HG02981 (cell line): ENCODE results near the gene SEMA3C.

ENCODE experiments used
- ATAC-seq: cut with Tn5 transposase; IDR thresholded peaks from one replicate; pipeline ENCODE4 v1.9.1; 2021; ENCODE audit warnings: mild to moderate bottlenecking, moderate library complexity; ENCODE audit not compliant: unreplicated experiment

Gene SEMA3C

DNA sequence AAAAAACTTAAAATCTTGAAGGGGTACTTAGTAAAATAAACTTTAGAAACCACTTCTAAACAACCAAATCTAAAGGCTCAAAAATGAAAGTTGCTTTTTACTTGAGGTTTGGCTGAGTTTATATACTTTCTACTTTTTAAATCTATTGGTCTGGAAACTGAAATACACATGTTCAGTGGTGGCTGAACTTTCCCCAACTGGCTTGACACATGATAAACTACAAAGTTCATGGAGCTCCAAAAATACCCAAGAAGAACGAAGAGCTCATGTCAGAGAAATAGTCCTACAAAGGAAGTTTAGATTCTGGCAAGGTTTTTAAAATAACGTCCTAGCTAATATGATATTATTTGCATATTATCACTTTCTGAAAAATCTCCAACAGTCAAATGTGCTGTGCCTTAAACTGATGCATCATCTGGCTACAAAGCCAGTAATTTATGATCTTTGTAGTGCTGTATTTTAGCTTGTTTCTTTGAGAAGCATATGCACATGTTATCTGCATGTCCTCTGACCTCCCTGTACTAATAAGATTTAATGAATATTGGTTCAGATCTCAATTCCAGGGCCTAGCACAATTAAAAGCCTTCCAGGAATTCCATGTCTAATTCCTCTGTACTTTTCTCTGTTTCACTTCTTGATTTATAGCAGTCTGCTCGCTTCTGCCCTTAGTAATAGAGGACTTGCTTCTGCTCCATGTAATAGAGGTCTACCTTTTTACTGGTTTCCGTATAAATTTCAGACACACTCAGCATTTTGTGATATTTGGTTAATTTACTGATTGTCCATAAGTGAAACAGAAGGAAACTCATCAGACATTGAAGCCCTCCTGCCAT, 28.2 kb downstream of the SEMA3C start:
- no peak for ATAC-seq

DNA sequence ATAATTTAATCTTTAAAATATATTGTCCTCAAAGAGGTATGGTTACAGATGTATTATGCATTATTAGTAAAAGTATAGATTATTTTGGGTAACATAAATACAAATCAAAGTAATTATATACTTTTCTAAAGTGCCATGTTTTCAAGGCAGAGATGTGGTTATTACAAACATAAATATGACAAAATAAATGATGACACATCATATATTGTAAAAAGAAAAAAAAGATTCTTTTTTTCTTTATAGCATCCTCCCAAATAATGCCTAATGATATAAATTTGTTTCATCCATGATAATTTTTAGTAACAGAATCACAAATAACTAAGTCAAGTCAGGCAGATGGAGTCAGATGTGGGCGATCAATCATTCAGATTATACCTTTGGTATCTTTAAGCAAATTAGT, 29.3 kb downstream of the SEMA3C start:
- no peak for ATAC-seq

DNA sequence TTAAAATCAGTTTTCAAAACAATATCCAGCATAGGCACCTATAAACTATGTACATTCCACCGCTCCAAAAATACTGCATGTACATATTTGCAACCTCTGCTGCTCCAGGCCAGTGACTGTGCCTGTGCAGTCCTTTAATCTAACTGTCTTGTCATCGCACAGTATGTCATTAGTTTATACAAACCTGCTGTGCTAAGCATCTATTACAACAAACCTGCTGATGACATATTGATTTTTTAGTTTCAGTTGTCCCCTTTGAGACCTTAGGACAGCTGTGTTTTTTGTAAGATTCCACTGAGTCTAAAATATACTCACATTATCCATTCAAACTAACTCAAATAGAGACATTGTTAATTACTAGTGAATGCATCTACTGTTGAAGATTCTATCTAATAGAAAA, 33.1 kb downstream of the SEMA3C start:
- no peak for ATAC-seq

DNA sequence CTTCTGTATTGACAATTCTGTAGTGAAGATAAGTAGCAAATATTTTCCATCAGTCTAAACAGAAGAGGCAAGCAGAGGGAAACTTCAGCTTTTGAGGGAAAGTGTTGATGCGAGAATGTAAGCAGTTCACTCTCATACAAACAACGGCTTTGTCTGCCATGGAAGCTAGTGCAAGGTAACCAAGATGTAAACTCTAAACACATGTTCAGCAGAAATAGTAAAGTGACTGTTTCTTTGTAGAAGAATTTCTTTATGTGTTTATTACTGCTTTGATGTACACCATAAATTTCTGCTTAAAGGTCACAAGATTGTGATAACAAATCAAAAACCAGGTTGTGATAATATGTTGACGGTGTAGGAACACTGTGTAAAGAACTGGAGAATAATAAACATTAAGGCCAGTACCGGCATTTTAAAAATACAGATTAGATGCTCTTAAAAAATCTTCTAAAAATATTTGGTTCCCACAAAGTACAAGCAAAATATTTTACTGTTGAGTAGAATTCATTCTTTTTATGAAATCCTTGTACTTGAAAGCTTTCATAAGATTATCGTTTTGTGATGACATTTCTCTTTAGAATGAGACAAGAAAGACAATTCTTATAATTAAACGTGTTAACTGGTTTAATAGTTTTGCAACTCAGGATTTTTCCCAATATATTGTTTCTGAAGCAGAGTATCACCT, 34.2 kb downstream of the SEMA3C start:
- no peak for ATAC-seq

DNA sequence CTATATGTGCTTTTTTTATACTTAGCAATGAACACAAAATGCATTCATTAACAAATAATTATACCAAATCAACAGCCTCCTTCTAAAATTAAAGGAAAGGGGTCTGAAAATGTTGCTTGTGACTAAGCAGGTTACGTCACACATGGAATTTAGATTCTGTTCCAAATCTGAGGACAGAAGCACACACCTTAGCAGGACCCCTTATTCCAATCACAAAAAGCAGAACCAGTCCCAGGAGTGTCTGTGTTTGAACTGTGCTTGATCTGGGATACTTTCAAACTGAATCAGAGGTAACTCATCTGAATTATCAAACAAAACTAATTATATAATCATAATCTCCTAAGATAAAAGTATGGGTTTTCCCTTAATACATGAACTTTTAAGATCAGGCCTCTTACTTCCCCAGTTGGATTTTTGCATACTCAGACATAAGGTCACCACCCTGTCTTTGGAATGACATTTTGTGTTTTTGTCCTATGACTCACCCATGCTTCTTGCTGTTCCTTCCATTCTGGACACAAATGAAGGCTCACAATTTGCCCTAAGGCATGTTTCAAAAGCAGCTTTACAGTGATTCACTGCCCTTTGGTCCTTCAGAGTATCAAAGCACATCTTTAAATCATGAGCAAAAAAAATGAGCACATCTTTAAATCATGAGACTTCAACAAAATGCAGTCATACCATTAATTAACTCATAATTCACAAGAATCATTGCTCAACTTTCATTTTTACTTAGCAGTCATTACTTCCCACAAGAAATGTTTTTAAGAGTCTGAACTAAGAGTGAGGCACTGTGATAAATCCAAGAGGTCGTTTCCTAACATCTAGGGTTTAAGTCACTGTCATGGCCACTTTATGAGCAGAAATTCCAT, 35.5 kb downstream of the SEMA3C start:
- ATAC-seq = no peak

DNA sequence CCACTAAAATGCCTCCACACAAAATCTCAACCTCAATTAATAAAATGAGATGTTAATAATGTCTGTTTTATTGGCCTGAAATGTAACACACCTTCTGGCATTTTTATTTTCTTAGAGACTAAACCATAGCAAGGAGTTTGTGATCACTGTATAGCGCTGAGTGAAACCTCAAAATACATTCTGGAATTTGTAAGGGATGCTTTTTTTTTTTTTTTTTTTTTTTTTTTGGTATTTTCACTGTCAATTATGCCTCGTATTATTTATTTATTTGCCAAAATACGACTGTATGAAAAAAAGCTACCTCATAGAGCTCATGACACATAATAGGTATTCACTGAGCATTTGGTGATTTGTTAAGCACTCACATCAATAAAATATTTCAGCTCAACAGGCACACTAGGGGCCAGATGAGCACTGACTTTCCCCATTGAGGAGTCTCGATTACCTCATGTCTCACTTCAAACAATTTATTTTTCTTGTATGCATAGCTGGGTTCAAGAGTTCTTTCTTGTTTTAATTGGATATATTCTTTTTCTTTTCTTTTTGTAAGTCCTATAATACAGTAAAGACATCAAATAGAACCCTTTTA, 36.5 kb downstream of the SEMA3C start:
- no peak for ATAC-seq

DNA sequence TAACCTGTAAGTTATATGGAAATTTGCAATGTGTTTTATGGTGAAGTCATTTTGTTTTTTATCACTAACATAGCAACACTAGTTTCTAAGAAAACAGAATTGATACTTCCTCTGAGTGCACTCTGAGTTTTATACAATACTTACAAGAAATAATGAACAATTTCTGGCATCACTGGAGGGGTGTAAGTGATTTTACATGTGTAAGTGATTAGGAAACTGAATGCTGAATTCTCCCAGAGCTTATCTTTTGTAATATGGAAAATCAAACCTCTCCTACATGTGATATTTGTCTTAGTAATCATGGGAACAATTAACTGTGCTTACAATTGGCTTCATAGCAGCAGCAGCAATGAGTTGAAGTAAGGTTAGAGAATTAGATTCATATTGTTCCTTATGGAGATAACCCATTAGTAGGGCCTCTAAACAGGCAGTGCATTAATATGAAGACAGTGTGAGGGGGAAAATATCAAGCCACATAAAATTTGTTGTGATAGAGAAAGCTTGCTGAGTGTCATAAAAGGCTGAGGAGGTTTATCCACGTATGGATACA, 37.4 kb downstream of the SEMA3C start:
- ATAC-seq = no peak

DNA sequence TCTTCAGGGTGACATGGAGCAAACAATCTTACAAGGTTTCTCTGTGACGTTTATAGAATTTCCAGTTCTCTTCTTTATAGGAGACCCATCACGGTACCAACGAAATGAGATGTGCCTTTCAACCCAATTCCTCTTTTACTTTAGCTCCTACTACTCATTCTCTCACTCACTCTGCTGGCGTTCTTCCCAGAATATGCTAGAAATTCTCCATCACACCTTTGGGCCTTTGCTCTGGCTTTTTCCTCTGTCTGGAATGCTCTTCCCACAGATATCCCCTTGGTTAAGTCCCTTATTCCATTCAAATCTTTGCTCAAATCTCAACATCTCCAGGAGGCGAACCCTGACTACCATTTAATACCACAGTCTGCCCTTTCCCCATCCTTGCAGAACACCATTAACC, 39.0 kb downstream of the SEMA3C start:
- ATAC-seq = no peak

DNA sequence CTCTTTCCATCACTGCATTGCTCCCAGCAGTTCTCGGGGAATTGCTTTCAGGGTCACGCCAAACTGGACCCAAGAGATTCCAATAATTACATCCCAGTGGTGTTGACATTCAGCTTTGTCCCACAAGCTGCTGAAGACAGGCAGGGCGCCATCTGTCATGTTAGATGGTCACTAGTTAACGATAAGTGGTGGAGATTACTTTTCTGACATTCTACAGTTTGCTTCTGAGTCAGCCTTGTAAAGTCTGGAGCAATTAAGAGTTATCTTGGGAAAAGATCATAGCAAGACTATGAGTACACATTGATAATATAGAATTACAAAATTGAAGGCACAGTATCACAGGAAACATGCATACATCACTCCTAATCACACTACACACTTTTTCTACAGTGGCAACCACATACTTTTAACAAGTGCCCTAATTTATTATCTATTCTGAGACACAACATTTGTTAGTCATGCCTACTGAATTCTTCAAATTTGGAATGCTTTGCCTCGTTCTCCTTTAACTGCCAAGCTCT, 41.9 kb downstream of the SEMA3C start:
- no peak for ATAC-seq

DNA sequence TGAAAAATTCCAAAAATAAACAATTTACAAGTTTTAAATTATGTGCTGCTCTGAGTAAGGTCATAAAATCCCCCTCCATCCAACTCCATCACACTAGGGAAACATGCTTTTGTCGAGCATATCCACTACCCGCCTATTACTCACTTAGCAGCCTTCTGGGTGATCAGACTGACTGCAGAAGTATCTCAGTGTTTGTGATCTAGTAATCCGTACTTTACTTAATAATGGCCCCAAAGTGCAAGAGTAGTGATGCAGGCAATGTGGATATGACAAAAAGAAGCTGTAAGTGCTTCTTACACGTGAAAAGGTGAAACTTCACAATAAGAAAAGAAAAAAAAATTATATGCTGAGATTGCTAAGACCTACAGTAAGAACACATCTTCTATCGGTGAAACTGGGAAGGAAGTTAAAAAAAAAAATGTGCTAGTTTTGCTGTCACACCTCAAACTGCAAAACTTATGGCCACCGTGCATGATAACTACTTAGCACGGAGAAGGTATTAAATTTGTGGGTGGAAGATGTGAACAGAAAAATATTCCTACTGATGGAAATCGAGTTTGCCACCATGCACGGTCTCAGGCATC, 43.2 kb downstream of the SEMA3C start:
- ATAC-seq = no peak

DNA sequence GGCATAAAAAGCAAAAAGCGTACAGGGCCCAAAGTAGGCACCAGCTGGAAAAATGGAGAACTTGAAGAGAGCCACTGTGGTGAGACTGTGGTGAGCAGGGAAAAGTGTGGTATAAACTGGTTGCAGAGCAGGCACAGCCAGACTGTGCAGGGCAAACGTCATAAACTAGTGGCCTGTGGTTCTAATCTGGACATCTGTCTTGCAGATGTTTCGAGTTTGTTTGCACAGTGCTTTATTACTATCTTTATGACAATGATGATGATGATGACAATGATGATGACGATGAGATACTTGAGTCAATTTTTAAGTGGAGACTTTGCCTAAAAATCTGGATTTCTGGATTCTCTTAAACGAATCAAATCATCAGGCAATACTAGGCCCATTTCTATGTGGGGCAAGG, 45.7 kb downstream of the SEMA3C start:
- ATAC-seq = no peak

DNA sequence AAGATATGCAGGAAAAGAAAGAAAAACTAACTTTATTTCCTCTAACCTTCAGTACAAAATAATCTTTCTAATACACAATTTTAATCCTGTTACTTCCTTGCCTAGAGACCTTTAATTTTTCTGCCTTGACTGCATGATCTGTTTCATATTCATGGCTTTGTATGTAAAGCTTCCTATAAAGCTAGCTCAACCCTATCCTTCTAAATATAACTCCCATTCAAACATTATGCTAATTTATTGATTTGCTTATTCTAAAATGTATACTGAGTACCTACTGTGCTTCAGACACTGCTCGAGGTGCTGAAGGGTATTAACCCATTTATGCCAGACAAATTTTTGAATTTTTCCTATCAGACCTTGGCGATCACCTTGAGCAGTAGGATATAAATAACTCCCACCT, 47.6 kb downstream of the SEMA3C start:
- no peak for ATAC-seq

DNA sequence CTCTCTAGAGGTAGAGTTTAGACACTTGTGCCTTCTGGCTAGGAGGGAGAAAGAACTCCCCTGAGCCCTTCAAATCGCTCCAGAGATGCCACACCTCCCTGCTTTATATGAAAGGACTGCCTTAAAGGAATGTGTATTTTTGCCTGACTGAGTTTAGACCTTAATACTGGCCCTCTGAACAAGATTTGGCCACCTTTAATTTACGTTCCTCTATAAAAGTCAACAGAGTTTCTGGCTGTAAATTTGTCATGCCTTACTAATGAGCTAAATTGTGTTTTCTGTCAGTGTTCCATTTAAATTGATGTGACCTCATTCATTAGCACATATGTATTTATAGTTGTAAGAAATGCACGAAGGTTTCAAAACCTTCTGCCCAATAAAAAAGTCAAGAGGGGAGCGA, 48.0 kb downstream of the SEMA3C start:
- no peak for ATAC-seq

DNA sequence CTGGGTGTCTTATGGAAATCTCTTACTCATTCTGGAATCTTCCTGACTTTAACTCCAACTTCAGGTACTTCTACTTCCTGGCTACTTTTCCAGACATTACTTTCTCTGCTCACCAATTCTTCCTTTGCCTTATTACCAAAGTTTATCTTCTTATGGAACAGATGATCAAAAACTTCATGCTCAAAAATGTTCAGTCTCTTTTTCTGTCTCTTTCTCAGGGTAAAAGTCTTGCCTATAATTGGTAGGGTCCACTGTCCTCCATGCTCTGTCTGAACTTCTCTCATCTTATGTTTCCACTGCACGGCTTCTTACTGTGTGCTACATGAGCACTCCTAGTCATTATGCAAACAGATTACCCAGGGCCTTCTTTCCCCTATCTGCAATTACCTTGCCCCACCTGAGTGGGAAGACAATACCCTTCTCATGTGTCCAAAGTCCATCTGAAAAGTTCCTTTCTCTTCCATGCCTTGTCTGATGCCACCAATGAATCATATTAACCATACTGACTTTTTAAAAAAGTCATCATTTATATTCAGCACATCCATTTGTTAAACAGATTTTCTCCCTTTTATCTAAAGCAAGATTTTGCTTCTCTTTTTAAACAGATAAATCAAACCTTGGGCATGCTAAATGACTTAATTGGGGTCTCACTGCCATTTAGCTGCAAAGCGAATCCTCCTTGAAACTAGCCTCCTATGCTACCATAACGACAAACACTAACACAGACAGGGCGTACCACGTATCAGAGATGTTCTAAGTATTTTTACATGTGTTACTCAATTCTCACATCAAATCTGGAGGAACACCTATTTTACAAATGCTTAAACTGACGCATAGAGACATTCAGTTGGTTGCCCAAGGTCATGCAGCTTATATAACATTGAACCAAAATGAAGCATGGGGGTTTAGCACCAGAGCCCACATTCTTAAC, 48.8 kb downstream of the SEMA3C start:
- ATAC-seq = no peak

DNA sequence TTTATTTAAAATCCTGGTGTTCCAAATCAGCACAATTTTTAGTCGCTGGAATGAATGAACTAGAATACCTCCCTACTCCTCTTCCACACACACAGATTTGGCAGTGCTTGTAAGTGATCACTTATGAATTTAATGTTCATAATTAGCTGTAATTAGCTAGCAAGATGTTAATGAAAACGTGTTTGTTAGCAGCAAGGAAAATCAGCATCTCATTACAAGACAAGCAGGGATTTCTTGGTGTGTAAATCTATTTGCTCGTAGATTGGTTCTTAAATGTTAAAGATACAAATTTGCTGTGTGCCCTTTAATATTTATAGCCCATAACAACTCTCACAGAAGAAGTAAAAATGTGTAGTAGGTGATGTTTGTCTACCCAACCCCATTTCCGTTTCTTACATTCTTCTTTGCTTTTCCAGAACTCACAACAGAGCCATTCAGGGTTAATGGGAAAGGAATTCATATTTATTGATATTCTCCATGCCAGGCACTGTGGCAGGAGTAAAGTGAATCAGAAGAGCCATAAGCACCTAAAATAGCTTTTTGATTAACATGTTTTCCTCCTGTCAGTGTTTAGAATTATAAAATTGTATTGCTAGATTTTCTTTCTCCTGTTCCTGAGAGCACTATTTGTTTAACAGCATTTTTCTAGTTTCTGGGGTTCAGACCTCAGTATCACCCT, 49.6 kb downstream of the SEMA3C start:
- no peak for ATAC-seq

DNA sequence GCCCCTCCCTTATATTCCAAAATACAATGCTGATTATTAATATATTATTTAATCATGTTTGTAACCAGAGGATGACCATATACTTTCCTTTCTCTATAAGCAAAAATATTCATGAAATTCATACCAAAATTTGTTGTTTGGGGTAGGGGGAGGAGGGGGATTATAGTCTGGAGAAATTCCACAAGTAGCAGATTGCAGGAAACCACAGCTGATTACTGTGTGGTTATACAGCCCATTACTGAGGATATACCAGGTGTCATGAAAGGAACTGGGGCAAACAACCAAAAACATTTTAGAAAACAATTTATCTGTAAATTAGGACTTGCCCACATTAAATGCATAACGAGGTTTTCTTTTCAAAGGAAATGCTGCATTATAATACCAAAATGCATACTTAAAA, 50.3 kb downstream of the SEMA3C start:
- ATAC-seq = no peak

DNA sequence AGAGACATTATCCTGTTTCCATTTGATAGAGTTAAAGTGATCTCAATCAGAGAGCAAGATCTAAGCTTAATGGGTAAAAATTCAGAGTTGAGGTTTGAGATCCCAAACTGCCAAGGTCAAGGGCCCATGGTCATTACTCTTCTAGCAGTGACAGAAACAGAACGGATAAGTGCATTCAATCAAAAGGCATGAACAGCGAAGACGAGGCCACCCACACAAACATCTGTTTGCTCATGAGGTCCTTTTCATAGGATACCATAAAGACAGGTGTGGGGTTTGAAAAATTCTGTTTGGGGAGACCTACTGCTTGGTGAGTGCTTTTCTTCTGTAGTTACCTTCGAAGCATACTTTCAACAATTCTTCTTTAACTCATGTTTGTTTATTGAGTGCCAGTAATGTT, 58.3 kb downstream of the SEMA3C start:
- no peak for ATAC-seq

DNA sequence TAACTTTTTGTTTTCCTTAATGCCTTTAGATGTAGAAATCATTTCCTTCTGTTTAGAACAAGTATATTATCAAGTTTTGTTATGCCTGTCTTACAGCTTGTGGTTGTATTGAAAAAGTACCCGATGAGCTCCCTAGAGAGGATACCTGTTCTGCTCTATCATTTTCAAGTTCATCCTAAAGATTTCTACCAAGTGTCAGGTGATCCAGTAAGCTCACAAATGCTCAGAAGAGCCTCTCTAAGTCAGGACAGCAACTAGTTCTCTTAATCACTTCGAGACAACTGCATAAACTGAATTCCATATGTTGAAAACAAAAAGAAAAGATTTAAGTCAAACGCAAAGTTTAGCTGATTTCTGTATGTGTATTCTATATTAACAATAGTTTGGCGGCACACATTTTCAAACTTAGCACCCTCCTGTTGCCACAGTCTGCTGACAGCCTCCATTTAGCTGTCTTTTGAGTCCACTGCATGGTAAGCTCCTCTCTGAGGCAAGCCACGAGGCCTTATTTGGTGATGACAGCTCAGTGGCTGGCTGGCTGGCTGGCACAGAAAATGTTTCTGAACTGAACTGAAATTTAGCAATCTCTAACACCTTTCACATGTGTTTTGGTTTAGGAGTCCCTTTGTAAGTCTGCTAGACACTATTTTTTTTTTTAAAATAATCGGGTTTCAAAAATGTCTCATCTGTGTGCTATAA, 59.4 kb downstream of the SEMA3C start:
- ATAC-seq = no peak
